H9 (cell line): ENCODE measurements around the gene GPR161. TPM values are rescaled to one million over a fixed set of nuclear protein-coding genes. Genes with fewer than 3 reads are reported as not detected.
A peak's percentile ranks its signal among the peaks of the same experiment; 100 is the strongest.

Experiments used
- DNase-seq: peaks from one replicate; pipeline ENCODE4 v3.0.0-alpha.2; 2017
- H2AFZ ChIP-seq: one replicate; pipeline ENCODE4 v1.6.1; 2013; ENCODE audit warnings: mild to moderate bottlenecking, low read length, control low read depth, moderate library complexity
- H2AK5ac ChIP-seq: 2 replicates; pipeline ENCODE4 v1.6.1; 2013; ENCODE audit warnings: low read length, control low read depth, mixed read lengths; ENCODE audit not compliant: insufficient read length
- H2BK120ac ChIP-seq: one replicate; pipeline ENCODE4 v1.6.1; 2013; ENCODE audit warnings: low read depth, mild to moderate bottlenecking, low read length, control low read depth, inconsistent platforms; ENCODE audit not compliant: poor library complexity, severe bottlenecking
- H2BK12ac ChIP-seq: 2 replicates; pipeline ENCODE4 v1.6.1; 2013; ENCODE audit warnings: low read length, control low read depth, mixed read lengths, low read depth; ENCODE audit not compliant: insufficient read length
- H2BK15ac ChIP-seq: 2 replicates; pipeline ENCODE4 v1.6.1; 2013; ENCODE audit warnings: low read depth, low read length, control low read depth
- H2BK20ac ChIP-seq: one replicate; pipeline ENCODE4 v1.6.1; 2013; ENCODE audit warnings: low read depth, mild to moderate bottlenecking, low read length, control low read depth, inconsistent platforms; ENCODE audit not compliant: poor library complexity, severe bottlenecking
- H2BK5ac ChIP-seq: 2 replicates; pipeline ENCODE4 v1.6.1; 2013; ENCODE audit warnings: low read length, control low read depth, mixed read lengths; ENCODE audit not compliant: insufficient read length
- H3K14ac ChIP-seq: 2 replicates; pipeline ENCODE4 v1.6.1; 2013; ENCODE audit warnings: low read length, control low read depth; ENCODE audit not compliant: insufficient read depth
- H3K18ac ChIP-seq: 2 replicates; pipeline ENCODE4 v1.6.1; 2013; ENCODE audit warnings: low read depth, mild to moderate bottlenecking, mixed read lengths, low read length, control low read depth; ENCODE audit not compliant: insufficient read length
- H3K23ac ChIP-seq: 2 replicates; pipeline ENCODE4 v1.6.1; 2013; ENCODE audit warnings: low read length, control low read depth, mixed read lengths, low read depth; ENCODE audit not compliant: insufficient read length
- H3K23me2 ChIP-seq: 2 replicates; pipeline ENCODE4 v1.6.1; 2013; ENCODE audit warnings: low read depth, mild to moderate bottlenecking, mixed read lengths, low read length, control low read depth; ENCODE audit not compliant: insufficient read length, poor library complexity, severe bottlenecking
- H3K27ac ChIP-seq: 2 replicates; pipeline ENCODE4 v1.5.1; 2013; ENCODE audit warnings: low read length, control low read depth, mixed read lengths, low read depth; ENCODE audit not compliant: insufficient read length
- H3K27me3 ChIP-seq: 2 replicates; pipeline ENCODE4 v1.6.1; 2013; ENCODE audit warnings: low read length, control low read depth, inconsistent platforms; ENCODE audit not compliant: insufficient read depth
- H3K4ac ChIP-seq: 2 replicates; pipeline ENCODE4 v1.6.1; 2013; ENCODE audit warnings: low read depth, mild to moderate bottlenecking, control low read depth, inconsistent platforms, low read length, moderate library complexity
- H3K4me1 ChIP-seq: 2 replicates; pipeline ENCODE4 v1.6.1; 2013; ENCODE audit warnings: low read length, control low read depth, inconsistent platforms; ENCODE audit not compliant: insufficient read depth
- H3K4me2 ChIP-seq: 2 replicates; pipeline ENCODE4 v1.6.1; 2013; ENCODE audit warnings: low read length, control low read depth, mixed read lengths; ENCODE audit not compliant: insufficient read length, insufficient read depth
- H3K56ac ChIP-seq: 2 replicates; pipeline ENCODE4 v1.6.1; 2013; ENCODE audit warnings: low read depth, mild to moderate bottlenecking, mixed read lengths, low read length, control low read depth; ENCODE audit not compliant: insufficient read length
- H3K79me1 ChIP-seq: 2 replicates; pipeline ENCODE4 v1.6.1; 2013; ENCODE audit warnings: low read depth, mild to moderate bottlenecking, moderate library complexity, low read length, control low read depth, inconsistent platforms; ENCODE audit not compliant: insufficient read depth, poor library complexity, severe bottlenecking
- H3K79me2 ChIP-seq: 2 replicates; pipeline ENCODE4 v1.6.1; 2013; ENCODE audit warnings: low read length, control low read depth, inconsistent platforms; ENCODE audit not compliant: insufficient read depth
- H3K9ac ChIP-seq: 2 replicates; pipeline ENCODE4 v1.6.1; 2013; ENCODE audit warnings: low read length, control low read depth, mixed read lengths; ENCODE audit not compliant: insufficient read length; ENCODE audit errors: extremely low read depth
- H3K9me3 ChIP-seq: one replicate; pipeline ENCODE4 v1.6.1; 2013; ENCODE audit warnings: low read depth, low read length, inconsistent platforms; ENCODE audit not compliant: control insufficient read depth
- H3T11ph ChIP-seq: one replicate; pipeline ENCODE4 v1.6.1; 2013; ENCODE audit warnings: mild to moderate bottlenecking, low read length, control low read depth, inconsistent platforms
- H4K20me1 ChIP-seq: one replicate; pipeline ENCODE4 v1.6.1; 2013; ENCODE audit not compliant: control insufficient read depth, insufficient read length, insufficient read depth
- H4K5ac ChIP-seq: 2 replicates; pipeline ENCODE4 v1.6.1; 2013; ENCODE audit warnings: low read depth, mild to moderate bottlenecking, mixed read lengths, low read length, control low read depth; ENCODE audit not compliant: insufficient read length
- H4K8ac ChIP-seq: replicated peaks from 2 replicates; pipeline ENCODE4 v1.6.1; 2013; ENCODE audit warnings: low read length, control low read depth, mixed read lengths, low read depth; ENCODE audit not compliant: insufficient read length
- H4K91ac ChIP-seq: 2 replicates; pipeline ENCODE4 v1.6.1; 2013; ENCODE audit warnings: low read depth, mild to moderate bottlenecking, moderate library complexity, mixed read lengths, low read length, control low read depth; ENCODE audit not compliant: insufficient read length
- H3K27ac Mint-ChIP-seq, 3 experiments: 2 replicates in 2 of 3; 3 replicates in 1 of 3; pipeline ENCODE4 v1.8.0; 2020 to 2021; ENCODE audit warnings: mixed read lengths in 3 of 3, mild to moderate bottlenecking in 1 of 3, moderate library complexity in 1 of 3
- H3K27me3 Mint-ChIP-seq: 2 replicates; pipeline ENCODE4 v1.8.0; 2021; ENCODE audit warnings: low read depth, mild to moderate bottlenecking, moderate library complexity, mixed read lengths
- H3K36me3 Mint-ChIP-seq, 3 experiments: 2 replicates in 2 of 3; 3 replicates in 1 of 3; pipeline ENCODE4 v1.8.0; 2020 to 2021; ENCODE audit warnings: low read depth in 3 of 3, mixed read lengths in 3 of 3; ENCODE audit not compliant: insufficient read depth in 1 of 3
- H3K4me1 Mint-ChIP-seq, 2 experiments: 2 replicates each; pipeline ENCODE4 v1.8.0; 2020; ENCODE audit warnings: mixed read lengths in 2 of 2
- H3K4me3 Mint-ChIP-seq, 2 experiments: 2 replicates in 1 of 2; 3 replicates in 1 of 2; pipeline ENCODE4 v1.8.0; 2020 to 2021; ENCODE audit warnings: mild to moderate bottlenecking in 2 of 2, mixed read lengths in 2 of 2, moderate library complexity in 1 of 2
- H3K9me3 Mint-ChIP-seq, 2 experiments: 2 replicates in 1 of 2; 3 replicates in 1 of 2; pipeline ENCODE4 v1.8.0; 2020; ENCODE audit warnings: mild to moderate bottlenecking in 2 of 2, mixed read lengths in 2 of 2, moderate library complexity in 1 of 2
- WGBS: extraction: QIAGEN DNeasy Blood & Tissue Kit; methylation state at CpG from one replicate; pipeline ENCODE4 v1.1.7; 2013; ENCODE audit warnings: missing lambda C conversion rate, low lambda C conversion rate, mixed read lengths; ENCODE audit not compliant: insufficient read length; ENCODE audit errors: extremely low coverage; 5-methylcytosine and 5-hydroxymethylcytosine counted together
- total RNA-seq: library from RNA; stranded (reverse); gene quantifications from 2 replicates; pipeline ENCODE4 v1.2.1, GENCODE V29; 2021
- TF ChIP-seq, protein P1 (sequence below): fragments of 200-600 bp; sonication (generic); conservative IDR thresholded peaks from 3 replicates; pipeline ENCODE4 v1.8.0; 2021; ENCODE audit warnings: antibody characterized with exemption, mild to moderate bottlenecking

The GPR161 gene
- total RNA-seq, 1 experiment from 2014 or later: 10.6 TPM

- no peaks in the 10 kb centered on the region for H3K9me3 Mint-ChIP-seq
- no peak overlapping the region for H3K4me3 Mint-ChIP-seq
- H3K27ac ChIP-seq: no peak overlapping the region
- H3K79me1 ChIP-seq: no peaks in the 10 kb centered on the region
- H3K4me1 Mint-ChIP-seq: peaks cover 5 to 6% of the 10 kb centered on the region in 2 experiments
- no peak overlapping the region for H2BK15ac ChIP-seq
- H3K56ac ChIP-seq: no peak overlapping the region
- H2AFZ ChIP-seq: no peak overlapping the region
- H3T11ph ChIP-seq: no peak overlapping the region
- H3K27me3 ChIP-seq: no peaks in the 10 kb centered on the region
- no peak overlapping the region for H3K23ac ChIP-seq
- no peaks in the 10 kb centered on the region for H4K20me1 ChIP-seq
- H3K23me2 ChIP-seq: no peaks in the 10 kb centered on the region
- peaks cover 2% of the 10 kb centered on the region; the same call in 1 of the 2 replicates for H3K4me1 ChIP-seq
- peaks cover 0 to 8% (median 3%) of the 10 kb centered on the region in 3 experiments; a peak in 5 of 7 replicates for H3K36me3 Mint-ChIP-seq
- H2BK5ac ChIP-seq: no peak overlapping the region
- H3K9ac ChIP-seq: no peak overlapping the region
- no peak overlapping the region for H3K4ac ChIP-seq
- H4K8ac ChIP-seq: no peak overlapping the region
- no peaks in the 10 kb centered on the region for H3K9me3 ChIP-seq
- WGBS: no CpG with 5 or more reads among the region's 13 CpGs
- no peak overlapping the region for H3K4me2 ChIP-seq
- H3K27ac Mint-ChIP-seq: no peak overlapping the region
- H3K27me3 Mint-ChIP-seq: no peaks in the 10 kb centered on the region
- no peak overlapping the region for H2BK120ac ChIP-seq
- TF ChIP-seq, protein P1, sequence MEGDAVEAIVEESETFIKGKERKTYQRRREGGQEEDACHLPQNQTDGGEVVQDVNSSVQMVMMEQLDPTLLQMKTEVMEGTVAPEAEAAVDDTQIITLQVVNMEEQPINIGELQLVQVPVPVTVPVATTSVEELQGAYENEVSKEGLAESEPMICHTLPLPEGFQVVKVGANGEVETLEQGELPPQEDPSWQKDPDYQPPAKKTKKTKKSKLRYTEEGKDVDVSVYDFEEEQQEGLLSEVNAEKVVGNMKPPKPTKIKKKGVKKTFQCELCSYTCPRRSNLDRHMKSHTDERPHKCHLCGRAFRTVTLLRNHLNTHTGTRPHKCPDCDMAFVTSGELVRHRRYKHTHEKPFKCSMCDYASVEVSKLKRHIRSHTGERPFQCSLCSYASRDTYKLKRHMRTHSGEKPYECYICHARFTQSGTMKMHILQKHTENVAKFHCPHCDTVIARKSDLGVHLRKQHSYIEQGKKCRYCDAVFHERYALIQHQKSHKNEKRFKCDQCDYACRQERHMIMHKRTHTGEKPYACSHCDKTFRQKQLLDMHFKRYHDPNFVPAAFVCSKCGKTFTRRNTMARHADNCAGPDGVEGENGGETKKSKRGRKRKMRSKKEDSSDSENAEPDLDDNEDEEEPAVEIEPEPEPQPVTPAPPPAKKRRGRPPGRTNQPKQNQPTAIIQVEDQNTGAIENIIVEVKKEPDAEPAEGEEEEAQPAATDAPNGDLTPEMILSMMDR: peak; percentile 96
- no peak overlapping the region for H3K14ac ChIP-seq
- DNase-seq: peak; percentile 82
- H4K5ac ChIP-seq: no peak overlapping the region
- H4K91ac ChIP-seq: no peak overlapping the region
- H2AK5ac ChIP-seq: no peak overlapping the region
- H2BK12ac ChIP-seq: no peak overlapping the region
- no peak overlapping the region for H2BK20ac ChIP-seq
- no peaks in the 10 kb centered on the region for H3K79me2 ChIP-seq
- no peak overlapping the region for H3K18ac ChIP-seq
These were observed 52.1 kb downstream of the GPR161 start for GRCh38 chr1:168084396-168085231.
